Measurements from ENCODE around the gene LAMB4.

LAMB4 gene

GRCh38 chr7:108037741-108038140 is 92.4 kb downstream of the LAMB4 start:
- H3K4me3 ChIP-seq (replicated peaks; ENCODE audit: insufficient read depth, low read length): no peak overlapping the region
- TF ChIP-seq CTCF (IDR thresholded peaks at IDR 0.05; ENCODE audit: insufficient read depth, low read length) (no peak), REST (IDR thresholded peaks at IDR 0.05; ENCODE audit: insufficient replicate concordance, low read depth) (no peak), POLR2AphosphoS5 (IDR thresholded peaks at IDR 0.05; ENCODE audit: low read depth) (no peak), GABPA (IDR thresholded peaks at IDR 0.05; ENCODE audit: low read depth) (no peak), SPI1 (IDR thresholded peaks at IDR 0.05; ENCODE audit: borderline replicate concordance, low read depth) (no peak)
- DNase-seq (ENCODE audit: low read depth in 1 of 2, low spot score in 1 of 2): no peak
- H3K27ac ChIP-seq (replicated peaks): no peak overlapping the region
- peaks cover 5% of the 10 kb centered on the region for H3K27me3 ChIP-seq (ENCODE audit: insufficient read depth, poor library complexity, severe bottlenecking)

DNA sequence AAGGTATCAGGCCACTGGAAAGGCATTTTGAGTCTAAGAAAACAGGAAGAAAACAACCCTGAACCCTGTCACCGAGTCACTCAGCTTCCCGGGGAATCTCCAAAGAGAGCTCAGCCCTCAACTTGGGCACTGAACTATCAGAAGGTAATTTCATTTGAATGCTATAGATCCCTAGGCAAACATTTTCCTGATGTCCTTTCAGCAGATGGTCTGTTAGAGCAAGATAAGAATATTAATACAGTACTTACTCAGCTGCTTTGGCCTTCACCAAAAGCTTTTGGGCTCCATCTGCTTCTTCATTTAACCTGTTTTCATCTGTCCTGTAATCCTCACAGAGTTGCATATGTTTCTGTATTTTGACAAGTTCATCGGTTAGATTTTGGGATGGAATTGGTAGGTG is 93.0 kb downstream of the LAMB4 start:
- no peak for TF ChIP-seq GABPA (IDR thresholded peaks at IDR 0.05; ENCODE audit: low read depth)
- no peak for TF ChIP-seq POLR2AphosphoS5 (IDR thresholded peaks at IDR 0.05; ENCODE audit: low read depth)
- no peak for TF ChIP-seq REST (IDR thresholded peaks at IDR 0.05; ENCODE audit: insufficient replicate concordance, low read depth)
- TF ChIP-seq CTCF (IDR thresholded peaks at IDR 0.05; ENCODE audit: insufficient read depth, low read length): no peak
- TF ChIP-seq SPI1 (IDR thresholded peaks at IDR 0.05; ENCODE audit: borderline replicate concordance, low read depth): no peak
- no peak overlapping the region for H3K4me3 ChIP-seq (replicated peaks; ENCODE audit: insufficient read depth, low read length)
- DNase-seq (ENCODE audit: low read depth in 1 of 2, low spot score in 1 of 2): no peak
- H3K27me3 ChIP-seq (ENCODE audit: insufficient read depth, poor library complexity, severe bottlenecking): peaks cover 5% of the 10 kb centered on the region
- H3K27ac ChIP-seq (replicated peaks): no peak overlapping the region

GRCh38 chr7:108034586-108034985 is 95.6 kb downstream of the LAMB4 start:
- DNase-seq (ENCODE audit: low read depth in 1 of 2, low spot score in 1 of 2): no peak
- Histone ChIP-seq H3K27me3 (ENCODE audit: insufficient read depth, poor library complexity, severe bottlenecking) (peaks cover 2% of the 10 kb centered on the region), H3K4me3 (replicated peaks; ENCODE audit: insufficient read depth, low read length) (no peak overlapping the region), H3K27ac (replicated peaks) (no peak overlapping the region)
- TF ChIP-seq GABPA (IDR thresholded peaks at IDR 0.05; ENCODE audit: low read depth): no peak
- no peak for TF ChIP-seq CTCF (IDR thresholded peaks at IDR 0.05; ENCODE audit: insufficient read depth, low read length)
- no peak for TF ChIP-seq SPI1 (IDR thresholded peaks at IDR 0.05; ENCODE audit: borderline replicate concordance, low read depth)
- no peak for TF ChIP-seq REST (IDR thresholded peaks at IDR 0.05; ENCODE audit: insufficient replicate concordance, low read depth)
- TF ChIP-seq POLR2AphosphoS5 (IDR thresholded peaks at IDR 0.05; ENCODE audit: low read depth): no peak
